ENCODE results near the gene LBR. TPM values are rescaled to one million over a fixed set of nuclear protein-coding genes. Genes with fewer than 3 reads are reported as not detected.

Gene LBR
- total RNA-seq, 1 donor from 2014 or later: 176 TPM

- peak overlapping the region; percentile 11 for H3K27ac Mint-ChIP-seq
- H3K4me3 Mint-ChIP-seq: no peak overlapping the region
- H3K9me3 Mint-ChIP-seq: no peaks in the 10 kb centered on the region
- peaks cover 52% of the 10 kb centered on the region for H3K36me3 Mint-ChIP-seq (ENCODE audit: low read depth)
- H3K4me1 Mint-ChIP-seq (ENCODE audit: low read depth): peaks cover 39% of the 10 kb centered on the region
- DNase-seq (ENCODE audit: low spot score): no peak
- intact Hi-C loops (cut with micrococcal nuclease): loop anchor here (1.0 kb wide), 1 partner anchor 8 kb away; no protein-coding TSS in a partner anchor
- no peaks in the 10 kb centered on the region for H3K27me3 Mint-ChIP-seq (ENCODE audit: insufficient read depth)
Observed at GRCh38 chr1:225418598-225418997, 9.2 kb downstream of the LBR start.

- no peak for DNase-seq (ENCODE audit: low spot score)
- Mint-ChIP-seq H3K4me3 (no peak overlapping the region), H3K36me3 (ENCODE audit: low read depth) (peaks cover 50% of the 10 kb centered on the region), H3K9me3 (no peaks in the 10 kb centered on the region), H3K27ac (peak overlapping the region; percentile 45), H3K27me3 (ENCODE audit: insufficient read depth) (no peaks in the 10 kb centered on the region), H3K4me1 (ENCODE audit: low read depth) (peaks cover 33% of the 10 kb centered on the region)
- intact Hi-C loops (cut with micrococcal nuclease): loop anchor here (1.0 kb wide), 1 partner anchor 8 kb away; no protein-coding TSS in a partner anchor
Observed at GRCh38 chr1:225418059-225418458, 9.8 kb downstream of the LBR start.

GRCh38 chr1:225415967-225416745 is 11.7 kb downstream of the LBR start:
- intact Hi-C loops (cut with micrococcal nuclease): no loop called here
- Mint-ChIP-seq H3K27ac (no peak overlapping the region), H3K36me3 (ENCODE audit: low read depth) (peaks cover 52% of the 10 kb centered on the region), H3K4me1 (ENCODE audit: low read depth) (peaks cover 18% of the 10 kb centered on the region), H3K9me3 (no peaks in the 10 kb centered on the region), H3K4me3 (no peak overlapping the region), H3K27me3 (ENCODE audit: insufficient read depth) (no peaks in the 10 kb centered on the region)
- DNase-seq (ENCODE audit: low spot score): no peak

- intact Hi-C loops (cut with micrococcal nuclease): no loop called here
- H3K27me3 Mint-ChIP-seq (ENCODE audit: insufficient read depth): no peaks in the 10 kb centered on the region
- no peaks in the 10 kb centered on the region for H3K9me3 Mint-ChIP-seq
- peaks cover 52% of the 10 kb centered on the region for H3K36me3 Mint-ChIP-seq (ENCODE audit: low read depth)
- no peak overlapping the region for H3K27ac Mint-ChIP-seq
- DNase-seq (ENCODE audit: low spot score): no peak
- peaks cover 15% of the 10 kb centered on the region for H3K4me1 Mint-ChIP-seq (ENCODE audit: low read depth)
- no peak overlapping the region for H3K4me3 Mint-ChIP-seq
Observed at GRCh38 chr1:225415307-225415706, 12.5 kb downstream of the LBR start.

- H3K4me1 Mint-ChIP-seq (ENCODE audit: low read depth): peaks cover 11% of the 10 kb centered on the region
- no peak overlapping the region for H3K27ac Mint-ChIP-seq
- no peaks in the 10 kb centered on the region for H3K9me3 Mint-ChIP-seq
- no peaks in the 10 kb centered on the region for H3K27me3 Mint-ChIP-seq (ENCODE audit: insufficient read depth)
- no peak overlapping the region for H3K4me3 Mint-ChIP-seq
- no peak for DNase-seq (ENCODE audit: low spot score)
- intact Hi-C loops (cut with micrococcal nuclease): no loop called here
- H3K36me3 Mint-ChIP-seq (ENCODE audit: low read depth): peaks cover 57% of the 10 kb centered on the region
Observed at GRCh38 chr1:225413708-225414375, 14.0 kb downstream of the LBR start.

- intact Hi-C loops (cut with micrococcal nuclease): no loop called here
- Mint-ChIP-seq H3K4me1 (ENCODE audit: low read depth) (peaks cover 5% of the 10 kb centered on the region), H3K9me3 (no peaks in the 10 kb centered on the region), H3K36me3 (ENCODE audit: low read depth) (peaks cover 58% of the 10 kb centered on the region), H3K4me3 (no peak overlapping the region), H3K27me3 (ENCODE audit: insufficient read depth) (no peaks in the 10 kb centered on the region), H3K27ac (no peak overlapping the region)
- DNase-seq (ENCODE audit: low spot score): no peak
Observed at GRCh38 chr1:225412803-225413351, 15.0 kb downstream of the LBR start.

- no peaks in the 10 kb centered on the region for H3K27me3 Mint-ChIP-seq (ENCODE audit: insufficient read depth)
- intact Hi-C loops (cut with micrococcal nuclease): no loop called here
- H3K9me3 Mint-ChIP-seq: no peaks in the 10 kb centered on the region
- peaks cover 55% of the 10 kb centered on the region for H3K36me3 Mint-ChIP-seq (ENCODE audit: low read depth)
- no peak overlapping the region for H3K27ac Mint-ChIP-seq
- peaks cover 5% of the 10 kb centered on the region for H3K4me1 Mint-ChIP-seq (ENCODE audit: low read depth)
- DNase-seq (ENCODE audit: low spot score): no peak
- no peak overlapping the region for H3K4me3 Mint-ChIP-seq
Observed at GRCh38 chr1:225412321-225412720, 15.5 kb downstream of the LBR start.

GRCh38 chr1:225410036-225410435 is 17.8 kb downstream of the LBR start:
- intact Hi-C loops (cut with micrococcal nuclease): no loop called here
- DNase-seq (ENCODE audit: low spot score): no peak
- H3K27me3 Mint-ChIP-seq (ENCODE audit: insufficient read depth): no peaks in the 10 kb centered on the region
- H3K4me3 Mint-ChIP-seq: no peak overlapping the region
- peaks cover 59% of the 10 kb centered on the region for H3K36me3 Mint-ChIP-seq (ENCODE audit: low read depth)
- no peaks in the 10 kb centered on the region for H3K9me3 Mint-ChIP-seq
- peaks cover 5% of the 10 kb centered on the region for H3K4me1 Mint-ChIP-seq (ENCODE audit: low read depth)
- H3K27ac Mint-ChIP-seq: no peak overlapping the region

- no peak for DNase-seq (ENCODE audit: low spot score)
- no peaks in the 10 kb centered on the region for H3K27me3 Mint-ChIP-seq (ENCODE audit: insufficient read depth)
- H3K4me3 Mint-ChIP-seq: no peak overlapping the region
- no peak overlapping the region for H3K27ac Mint-ChIP-seq
- peaks cover 60% of the 10 kb centered on the region for H3K36me3 Mint-ChIP-seq (ENCODE audit: low read depth)
- no peaks in the 10 kb centered on the region for H3K9me3 Mint-ChIP-seq
- intact Hi-C loops (cut with micrococcal nuclease): no loop called here
- peaks cover 5% of the 10 kb centered on the region for H3K4me1 Mint-ChIP-seq (ENCODE audit: low read depth)
Observed at GRCh38 chr1:225409051-225409450, 18.8 kb downstream of the LBR start.

GRCh38 chr1:225408249-225408648 is 19.6 kb downstream of the LBR start:
- no peak for DNase-seq (ENCODE audit: low spot score)
- Mint-ChIP-seq H3K36me3 (ENCODE audit: low read depth) (peaks cover 65% of the 10 kb centered on the region), H3K4me1 (ENCODE audit: low read depth) (peaks cover 5% of the 10 kb centered on the region), H3K9me3 (no peaks in the 10 kb centered on the region), H3K4me3 (no peak overlapping the region), H3K27me3 (ENCODE audit: insufficient read depth) (no peaks in the 10 kb centered on the region), H3K27ac (peak overlapping the region; percentile 25)
- intact Hi-C loops (cut with micrococcal nuclease): no loop called here

- no peak for DNase-seq (ENCODE audit: low spot score)
- Mint-ChIP-seq H3K9me3 (no peaks in the 10 kb centered on the region), H3K36me3 (ENCODE audit: low read depth) (peaks cover 65% of the 10 kb centered on the region), H3K4me1 (ENCODE audit: low read depth) (peaks cover 5% of the 10 kb centered on the region), H3K4me3 (no peak overlapping the region), H3K27ac (no peak overlapping the region), H3K27me3 (ENCODE audit: insufficient read depth) (no peaks in the 10 kb centered on the region)
- intact Hi-C loops (cut with micrococcal nuclease): no loop called here
Observed at GRCh38 chr1:225407755-225408154, 20.1 kb downstream of the LBR start.

GRCh38 chr1:225406976-225407725 is 20.7 kb downstream of the LBR start:
- no peak overlapping the region for H3K27ac Mint-ChIP-seq
- H3K4me3 Mint-ChIP-seq: no peak overlapping the region
- DNase-seq (ENCODE audit: low spot score): no peak
- intact Hi-C loops (cut with micrococcal nuclease): no loop called here
- peaks cover 59% of the 10 kb centered on the region for H3K36me3 Mint-ChIP-seq (ENCODE audit: low read depth)
- H3K27me3 Mint-ChIP-seq (ENCODE audit: insufficient read depth): no peaks in the 10 kb centered on the region
- peaks cover 5% of the 10 kb centered on the region for H3K4me1 Mint-ChIP-seq (ENCODE audit: low read depth)
- H3K9me3 Mint-ChIP-seq: no peaks in the 10 kb centered on the region

- H3K36me3 Mint-ChIP-seq (ENCODE audit: low read depth): peaks cover 52% of the 10 kb centered on the region
- no peak overlapping the region for H3K4me3 Mint-ChIP-seq
- no peak overlapping the region for H3K27ac Mint-ChIP-seq
- intact Hi-C loops (cut with micrococcal nuclease): no loop called here
- no peak for DNase-seq (ENCODE audit: low spot score)
- H3K4me1 Mint-ChIP-seq (ENCODE audit: low read depth): no peaks in the 10 kb centered on the region
- no peaks in the 10 kb centered on the region for H3K9me3 Mint-ChIP-seq
- H3K27me3 Mint-ChIP-seq (ENCODE audit: insufficient read depth): no peaks in the 10 kb centered on the region
Observed at GRCh38 chr1:225400968-225401367, 26.9 kb downstream of the LBR start.

All from activated T-helper 1 cell treated with anti-CD3 and anti-CD28 coated beads, Interleukin-12 subunit alpha, Interleukin-12 subunit beta, Interleukin-2, Interleukin-4 antibody, amounts not matched to agents 30 ng/mL and 10 ng/mL and 1 ng/mL, durations not matched to agents 14 hours and 24 hours and 36 hours (primary cell).